ENCODE data around the gene TTLL13. TPM values are rescaled to one million over a fixed set of nuclear protein-coding genes. Genes with fewer than 3 reads are reported as not detected.

Gene TTLL13
- total and polyA plus RNA-seq, 9 of the 15 experiments (the other 6 are each of a cell fraction or from before 2014, with no cell fraction given) = 0.05 to 0.24 (median 0.11) TPM; not detected in 1

DNA sequence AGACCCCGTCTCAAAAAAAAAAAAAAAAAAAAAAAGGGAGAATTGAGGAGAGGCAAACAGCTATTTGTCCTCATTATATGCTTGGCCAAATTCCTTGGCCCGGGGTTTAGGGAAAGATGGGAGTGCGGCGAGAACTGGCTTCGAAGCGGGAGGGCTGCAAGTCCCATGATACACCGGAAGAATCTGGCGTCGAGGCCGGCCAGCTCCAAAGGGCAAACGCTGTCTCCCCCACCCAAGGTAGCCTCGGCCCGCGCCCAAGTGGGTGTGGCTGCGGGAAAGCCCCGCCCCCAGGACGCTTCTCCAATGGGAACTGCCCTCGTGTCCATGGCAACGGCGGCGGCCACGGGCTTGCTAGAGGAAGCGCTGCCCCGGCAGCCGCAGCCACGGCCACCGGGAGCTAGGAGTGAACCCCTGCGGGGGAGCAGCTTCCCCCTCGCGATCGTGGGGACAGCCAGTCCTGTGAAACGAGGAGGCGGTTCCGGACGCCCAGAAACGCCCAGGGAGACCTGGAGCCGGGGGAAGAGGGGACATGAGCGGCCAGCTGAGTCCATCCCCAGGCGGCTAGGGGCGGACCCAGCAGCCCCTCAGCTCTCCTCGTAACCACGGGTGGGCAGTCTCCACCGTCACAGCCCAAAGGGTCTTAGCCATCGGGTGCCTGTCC, at the start of gene TTLL13 (continued):
- TF ChIP-seq, protein P1, sequence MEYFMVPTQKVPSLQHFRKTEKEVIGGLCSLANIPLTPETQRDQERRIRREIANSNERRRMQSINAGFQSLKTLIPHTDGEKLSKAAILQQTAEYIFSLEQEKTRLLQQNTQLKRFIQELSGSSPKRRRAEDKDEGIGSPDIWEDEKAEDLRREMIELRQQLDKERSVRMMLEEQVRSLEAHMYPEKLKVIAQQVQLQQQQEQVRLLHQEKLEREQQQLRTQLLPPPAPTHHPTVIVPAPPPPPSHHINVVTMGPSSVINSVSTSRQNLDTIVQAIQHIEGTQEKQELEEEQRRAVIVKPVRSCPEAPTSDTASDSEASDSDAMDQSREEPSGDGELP (CRISPR knock-in tag; IDR thresholded peaks at IDR 0.05; ENCODE audit: borderline replicate concordance) = peak; percentile 64; the same call in 1 of the 2 replicates
- TF ChIP-seq TRIM24 (IDR thresholded peaks at IDR 0.05) = no peak
- TF ChIP-seq RB1 (IDR thresholded peaks at IDR 0.05; ENCODE audit: low read depth) = no peak; the same call in 1 of the 2 replicates
- TF ChIP-seq ZKSCAN1 (IDR thresholded peaks at IDR 0.05; ENCODE audit: low read depth, low read length) = no peak
- TF ChIP-seq BMI1 (IDR thresholded peaks at IDR 0.05; ENCODE audit: low read length) = peak; percentile 77
- TF ChIP-seq U2AF1 (optimal IDR thresholded peaks at IDR 0.05; ENCODE audit: low read depth, low read length) = no peak
- TF ChIP-seq, protein P2, sequence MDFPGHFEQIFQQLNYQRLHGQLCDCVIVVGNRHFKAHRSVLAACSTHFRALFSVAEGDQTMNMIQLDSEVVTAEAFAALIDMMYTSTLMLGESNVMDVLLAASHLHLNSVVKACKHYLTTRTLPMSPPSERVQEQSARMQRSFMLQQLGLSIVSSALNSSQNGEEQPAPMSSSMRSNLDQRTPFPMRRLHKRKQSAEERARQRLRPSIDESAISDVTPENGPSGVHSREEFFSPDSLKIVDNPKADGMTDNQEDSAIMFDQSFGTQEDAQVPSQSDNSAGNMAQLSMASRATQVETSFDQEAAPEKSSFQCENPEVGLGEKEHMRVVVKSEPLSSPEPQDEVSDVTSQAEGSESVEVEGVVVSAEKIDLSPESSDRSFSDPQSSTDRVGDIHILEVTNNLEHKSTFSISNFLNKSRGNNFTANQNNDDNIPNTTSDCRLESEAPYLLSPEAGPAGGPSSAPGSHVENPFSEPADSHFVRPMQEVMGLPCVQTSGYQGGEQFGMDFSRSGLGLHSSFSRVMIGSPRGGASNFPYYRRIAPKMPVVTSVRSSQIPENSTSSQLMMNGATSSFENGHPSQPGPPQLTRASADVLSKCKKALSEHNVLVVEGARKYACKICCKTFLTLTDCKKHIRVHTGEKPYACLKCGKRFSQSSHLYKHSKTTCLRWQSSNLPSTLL (IDR thresholded peaks at IDR 0.05) = no peak
- TF ChIP-seq DIDO1 (tag; IDR thresholded peaks at IDR 0.05; ENCODE audit: low read depth) = no peak
- TF ChIP-seq EHMT2 (IDR thresholded peaks at IDR 0.05) = no peak
- TF ChIP-seq STAT5B (CRISPR knock-in tag; IDR thresholded peaks at IDR 0.05) = no peak
- TF ChIP-seq PURB (CRISPR knock-in tag; IDR thresholded peaks at IDR 0.05; ENCODE audit: low read depth) = no peak
- TF ChIP-seq NCOA4 (IDR thresholded peaks at IDR 0.05; ENCODE audit: partially characterized antibody) = no peak
- no peak for TF ChIP-seq OTX1 (CRISPR knock-in tag; IDR thresholded peaks at IDR 0.05)
- TF ChIP-seq ZNF778 (CRISPR knock-in tag; IDR thresholded peaks at IDR 0.05) = no peak
- TF ChIP-seq NR3C1 (CRISPR knock-in tag; IDR thresholded peaks at IDR 0.05) = no peak
- TF ChIP-seq ZNF140 (CRISPR knock-in tag; IDR thresholded peaks at IDR 0.05) = no peak
- TF ChIP-seq HMGN3 (IDR thresholded peaks at IDR 0.05; ENCODE audit: borderline replicate concordance, extremely low read depth, insufficient read length, low read depth, low read length) = peak; percentile 49
- TF ChIP-seq ZNF24 (IDR thresholded peaks at IDR 0.05) = no peak
- TF ChIP-seq HNRNPH1 (optimal IDR thresholded peaks at IDR 0.05; ENCODE audit: low read depth, low read length) = no peak
- TF ChIP-seq NR4A1 (CRISPR knock-in tag; IDR thresholded peaks at IDR 0.05) = 0 out of 2 replicates have a peak, but pooled peaks have one; percentile 46
- no peak for TF ChIP-seq NR4A1 (tag; IDR thresholded peaks at IDR 0.05)
- no peak for TF ChIP-seq ZNF41 (CRISPR knock-in tag; conservative IDR thresholded peaks at IDR 0.05)
- TF ChIP-seq, protein P3, sequence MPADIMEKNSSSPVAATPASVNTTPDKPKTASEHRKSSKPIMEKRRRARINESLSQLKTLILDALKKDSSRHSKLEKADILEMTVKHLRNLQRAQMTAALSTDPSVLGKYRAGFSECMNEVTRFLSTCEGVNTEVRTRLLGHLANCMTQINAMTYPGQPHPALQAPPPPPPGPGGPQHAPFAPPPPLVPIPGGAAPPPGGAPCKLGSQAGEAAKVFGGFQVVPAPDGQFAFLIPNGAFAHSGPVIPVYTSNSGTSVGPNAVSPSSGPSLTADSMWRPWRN (IDR thresholded peaks at IDR 0.05; ENCODE audit: low read depth) = no peak
- TF ChIP-seq RNF2 (IDR thresholded peaks at IDR 0.05) = no peak
- TF ChIP-seq MYNN (IDR thresholded peaks at IDR 0.05) = no peak
- TF ChIP-seq MYNN (CRISPR knock-in tag; IDR thresholded peaks at IDR 0.05) = no peak
- TF ChIP-seq MCM2 (IDR thresholded peaks at IDR 0.05; ENCODE audit: low read depth) = no peak

Data from K562 (cell line).